DOHH2 (cell line): Measurements from ENCODE around the gene PTPRK.

Experiments used
- EZH2phosphoT487 ChIP-seq: fragments of 200-600 bp; sonication (generic); IDR thresholded peaks from 2 replicates; pipeline ENCODE4 v1.6.1; 2017; ENCODE audit warnings: borderline replicate concordance, mild to moderate bottlenecking, antibody characterized with exemption, low read length, moderate library complexity, mixed read lengths
- TF ChIP-seq, protein P1 (sequence below): fragments of 200-600 bp; sonication (generic); IDR thresholded peaks from one replicate; pipeline ENCODE4 v1.5.1; 2014; ENCODE audit warnings: antibody characterized with exemption, mild to moderate bottlenecking, low read depth, low read length; ENCODE audit not compliant: poor library complexity, severe bottlenecking

DNA sequence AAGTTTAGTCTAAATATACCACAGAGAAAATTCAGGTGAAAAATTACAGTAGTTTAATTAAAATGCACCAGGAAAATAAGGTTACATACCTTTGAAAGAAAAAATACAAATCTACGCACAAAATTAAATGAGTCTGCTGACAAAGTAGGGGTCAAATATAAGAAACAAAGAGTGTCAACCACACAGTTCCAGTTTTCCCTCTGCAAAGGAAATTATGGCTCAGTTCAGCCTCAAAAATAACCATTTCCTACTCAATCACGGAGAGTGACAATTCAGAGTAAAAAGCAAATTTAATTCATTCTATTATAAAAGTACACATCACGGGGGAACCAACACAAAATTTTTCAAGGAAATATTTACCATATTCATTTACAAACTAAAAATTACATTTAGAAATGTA is 124.8 kb downstream of the PTPRK start:
- TF ChIP-seq, protein P1, sequence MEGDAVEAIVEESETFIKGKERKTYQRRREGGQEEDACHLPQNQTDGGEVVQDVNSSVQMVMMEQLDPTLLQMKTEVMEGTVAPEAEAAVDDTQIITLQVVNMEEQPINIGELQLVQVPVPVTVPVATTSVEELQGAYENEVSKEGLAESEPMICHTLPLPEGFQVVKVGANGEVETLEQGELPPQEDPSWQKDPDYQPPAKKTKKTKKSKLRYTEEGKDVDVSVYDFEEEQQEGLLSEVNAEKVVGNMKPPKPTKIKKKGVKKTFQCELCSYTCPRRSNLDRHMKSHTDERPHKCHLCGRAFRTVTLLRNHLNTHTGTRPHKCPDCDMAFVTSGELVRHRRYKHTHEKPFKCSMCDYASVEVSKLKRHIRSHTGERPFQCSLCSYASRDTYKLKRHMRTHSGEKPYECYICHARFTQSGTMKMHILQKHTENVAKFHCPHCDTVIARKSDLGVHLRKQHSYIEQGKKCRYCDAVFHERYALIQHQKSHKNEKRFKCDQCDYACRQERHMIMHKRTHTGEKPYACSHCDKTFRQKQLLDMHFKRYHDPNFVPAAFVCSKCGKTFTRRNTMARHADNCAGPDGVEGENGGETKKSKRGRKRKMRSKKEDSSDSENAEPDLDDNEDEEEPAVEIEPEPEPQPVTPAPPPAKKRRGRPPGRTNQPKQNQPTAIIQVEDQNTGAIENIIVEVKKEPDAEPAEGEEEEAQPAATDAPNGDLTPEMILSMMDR: no peak
- no peak for TF ChIP-seq EZH2phosphoT487
